ENCODE measurements around the gene FUBP1.
A peak's percentile ranks its signal among the peaks of the same experiment; 100 is the strongest.
"Not testable (repeated sequence)": the region's sequence is repeated elsewhere in the genome, so short reads cannot be mapped to it uniquely, and the experiment has no call there.

FUBP1 gene

GRCh38 chr1:77942400-77943140 is 36.3 kb downstream of the FUBP1 start:
- no peak for DNase-seq

DNA sequence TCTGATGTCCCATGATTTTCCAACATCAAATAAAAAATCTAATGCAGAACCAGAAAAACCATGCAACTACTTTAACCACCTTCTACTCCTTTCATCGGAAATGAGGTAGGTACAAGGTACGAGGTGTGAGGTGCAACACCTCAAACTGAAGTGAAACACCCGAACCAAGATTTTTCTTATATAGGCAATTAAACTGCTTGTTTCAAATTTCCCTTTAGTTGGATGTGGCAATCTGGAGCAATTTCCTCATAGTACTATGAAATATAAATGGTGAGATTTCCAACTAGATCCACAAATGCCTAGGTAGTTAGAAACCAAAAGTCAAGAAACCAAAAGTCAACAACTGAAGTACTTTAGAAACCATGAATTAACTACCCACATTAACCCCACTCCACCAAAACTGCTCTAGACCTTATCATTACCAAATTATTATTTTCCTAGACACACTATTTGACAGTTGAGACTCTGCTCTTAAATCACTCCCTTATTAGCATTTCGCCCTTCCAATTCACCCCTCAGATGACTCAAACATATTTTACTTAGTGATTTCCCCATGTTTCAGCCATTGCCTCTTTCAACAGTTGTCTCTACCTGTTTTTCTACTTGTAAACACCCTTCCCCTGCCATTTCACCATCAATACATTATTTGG is 37.8 kb downstream of the FUBP1 start:
- no peak for DNase-seq

- no peak for DNase-seq
Measured at GRCh38 chr1:77938651-77939050, 40.2 kb downstream of the FUBP1 start.

GRCh38 chr1:77929806-77930205 is 49.1 kb downstream of the FUBP1 start:
- DNase-seq, result no peak

DNA sequence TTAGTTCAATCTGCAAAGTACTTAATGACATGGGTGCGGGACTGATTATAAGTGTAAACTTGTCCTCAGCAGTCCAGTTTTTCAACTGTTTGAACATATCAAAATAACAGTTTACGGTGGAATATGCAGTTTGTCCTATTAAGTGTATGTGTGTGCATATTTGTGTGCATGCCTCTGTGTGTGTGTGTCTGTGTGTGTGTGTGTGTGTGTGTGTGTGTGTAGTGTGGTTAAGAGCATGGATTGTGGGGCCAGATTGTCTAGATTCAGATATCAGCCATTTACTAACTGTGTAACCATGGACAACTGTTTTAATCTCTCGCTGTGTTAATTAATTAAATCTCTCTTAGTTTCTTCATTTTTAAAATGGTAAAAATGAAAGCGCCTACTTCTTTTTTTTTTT is 51.5 kb downstream of the FUBP1 start:
- no peak for DNase-seq

GRCh38 chr1:77926561-77927357 is 52.1 kb downstream of the FUBP1 start:
- no peak for DNase-seq

DNA sequence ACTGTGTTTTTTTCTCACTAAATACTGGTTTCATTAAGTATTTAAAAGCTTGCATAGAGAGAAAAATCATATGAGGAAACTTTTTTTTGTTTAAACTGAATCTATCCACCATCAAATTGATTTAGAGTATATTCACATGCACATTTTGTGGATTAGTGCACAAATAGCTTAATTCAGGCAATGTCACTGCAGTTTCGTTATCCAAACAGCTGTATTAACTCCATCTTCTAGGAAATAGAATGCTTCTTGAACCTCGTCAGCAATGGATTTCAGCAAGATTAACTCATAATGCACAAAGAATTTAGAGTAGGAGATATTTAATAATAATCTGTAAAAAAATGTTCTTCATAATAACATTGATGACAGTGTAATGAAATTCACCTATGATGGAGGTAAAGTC is 52.9 kb downstream of the FUBP1 start:
- DNase-seq, result no peak

DNA sequence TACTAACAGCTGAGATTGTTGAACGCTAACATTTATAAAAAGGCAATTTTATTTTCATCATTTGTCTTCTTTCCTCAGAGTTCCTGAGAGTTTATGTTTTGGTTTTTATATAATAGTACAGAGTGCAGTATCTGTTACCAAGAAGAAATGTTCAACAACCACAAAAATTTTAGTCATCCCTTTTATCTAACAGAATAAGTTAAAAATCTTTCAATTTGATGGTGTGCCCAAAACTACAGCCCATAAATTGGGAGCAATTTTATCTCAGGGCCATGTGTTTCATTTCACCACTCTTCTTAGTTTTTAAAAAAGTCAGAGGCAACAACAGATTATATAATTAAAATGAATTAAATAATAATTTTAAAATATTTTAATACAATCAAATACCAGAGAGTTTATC is 53.4 kb downstream of the FUBP1 start:
- DNase-seq, result no peak

GRCh38 chr1:77918918-77919317 is 60.0 kb downstream of the FUBP1 start:
- not testable (repeated sequence) for DNase-seq

- no peak for DNase-seq
Measured at GRCh38 chr1:77910116-77910515, 68.8 kb downstream of the FUBP1 start.

- no peak for DNase-seq
Measured at GRCh38 chr1:77906624-77907023, 72.2 kb downstream of the FUBP1 start.

DNA sequence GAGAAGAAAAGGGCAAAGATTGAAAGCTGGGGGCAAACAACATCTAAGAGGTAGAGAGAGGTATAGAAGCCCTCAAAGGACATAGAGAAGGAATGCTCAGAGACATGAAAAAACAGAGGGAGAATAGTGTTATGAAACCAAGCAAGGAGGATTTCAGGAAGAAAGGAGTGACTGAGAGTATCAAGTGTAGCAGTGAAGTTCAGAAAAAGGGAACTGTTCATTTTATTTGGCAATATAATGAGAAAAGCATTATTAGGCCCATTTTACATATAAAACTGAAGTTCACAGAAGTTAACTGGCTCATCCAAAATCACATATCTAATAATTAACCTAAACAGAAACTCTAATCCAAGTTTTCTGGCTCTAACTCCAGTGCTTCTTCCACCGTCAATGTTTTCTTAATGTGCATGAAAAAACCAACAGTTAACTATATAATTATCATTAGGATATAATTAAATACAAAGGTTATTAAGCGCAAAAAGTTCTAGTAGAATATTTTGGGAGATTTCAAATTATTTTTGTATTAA is 72.8 kb downstream of the FUBP1 start:
- DNase-seq, result no peak

GRCh38 chr1:77905603-77906002 is 73.3 kb downstream of the FUBP1 start:
- no peak for DNase-seq

DNA sequence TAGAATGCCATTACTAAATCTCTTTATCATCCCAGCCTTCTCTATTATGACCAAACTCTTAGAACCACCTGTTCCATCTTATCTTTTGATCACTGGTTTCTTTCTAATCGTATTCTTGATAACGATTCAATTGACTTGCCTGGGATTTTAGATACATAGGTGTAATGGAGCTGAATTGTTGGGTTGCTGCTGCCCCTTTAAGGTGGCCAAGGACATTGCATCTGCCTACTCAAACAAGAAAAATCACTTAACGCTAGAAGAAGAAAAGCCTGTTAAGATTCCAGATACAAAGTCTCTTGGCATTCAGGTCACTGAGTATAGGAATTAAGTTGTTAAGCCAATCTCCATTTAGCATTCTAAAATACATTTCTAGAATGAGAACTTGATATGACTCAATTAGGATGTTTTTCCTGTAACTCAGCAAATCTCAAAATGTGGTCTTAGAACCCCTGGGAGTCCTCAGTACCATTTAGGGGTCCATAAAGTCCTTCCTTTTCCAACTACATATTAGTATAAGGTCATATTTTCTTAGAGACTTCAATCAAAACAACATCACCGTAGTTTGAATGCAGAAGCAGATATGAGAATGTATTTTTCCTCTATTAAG is 78.1 kb downstream of the FUBP1 start:
- peak; percentile 62 for DNase-seq

DNA sequence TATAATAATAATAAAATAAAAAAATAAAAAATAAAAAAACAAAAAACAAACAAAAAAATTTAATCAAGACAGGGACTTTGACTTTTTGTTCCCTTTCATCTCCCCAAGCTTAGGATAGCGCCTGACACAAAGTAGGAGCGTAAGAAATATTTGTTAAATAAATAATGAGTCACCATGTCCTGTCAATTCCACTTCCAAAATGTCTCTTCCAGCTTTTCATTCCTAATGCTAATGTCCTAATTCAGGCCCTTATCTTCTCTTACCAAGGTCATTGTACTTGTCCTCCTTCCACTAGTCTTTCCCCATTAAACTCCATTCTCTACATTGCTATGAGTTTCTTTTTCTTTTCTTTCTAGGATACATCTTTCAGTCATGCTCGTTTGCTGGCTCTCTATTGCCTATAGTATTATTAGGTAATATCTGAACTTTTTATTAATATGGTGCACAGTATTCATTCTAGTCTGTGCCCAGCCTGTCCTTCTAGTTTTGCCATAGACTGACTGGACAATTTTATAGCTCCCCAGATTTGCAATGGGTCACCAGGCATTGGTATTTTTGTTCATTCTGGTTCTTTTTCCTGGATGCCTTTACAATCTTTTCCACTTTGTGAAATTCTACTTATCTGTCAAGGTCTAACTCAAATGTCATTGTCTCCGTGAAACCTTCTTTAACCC is 79.1 kb downstream of the FUBP1 start:
- DNase-seq, result no peak

All from kidney glomerular epithelial cell (primary cell).